ENCODE results near the gene RPS6KA3.
A peak's percentile ranks its signal among the peaks of the same experiment; 100 is the strongest.
"Not testable (repeated sequence)": the region's sequence is repeated elsewhere in the genome, so short reads cannot be mapped to it uniquely, and the experiment has no call there.

Gene RPS6KA3

GRCh38 chrX:20224814-20225487, 41.8 kb downstream of the RPS6KA3 start:
- no peak for FAIRE-seq

GRCh38 chrX:20221902-20222301, 44.8 kb downstream of the RPS6KA3 start:
- DNase-seq (ENCODE audit: insufficient read length, low spot score): no peak
- no peak for FAIRE-seq

More at GRCh38 chrX:20224814-20225487, 41.8 kb downstream of the RPS6KA3 start:
- no peak for DNase-seq (ENCODE audit: insufficient read length, low spot score)

- FAIRE-seq (no peak), DNase-seq (ENCODE audit: insufficient read length, low spot score) (no peak)
These were observed 47.7 kb downstream of the RPS6KA3 start for GRCh38 chrX:20218836-20219505.

- FAIRE-seq (no peak), DNase-seq (ENCODE audit: insufficient read length, low spot score) (no peak)
These were observed 48.8 kb downstream of the RPS6KA3 start for GRCh38 chrX:20217906-20218305.

- DNase-seq (ENCODE audit: insufficient read length, low spot score) (peak; percentile 27), FAIRE-seq (no peak)
These were observed 49.4 kb downstream of the RPS6KA3 start for GRCh38 chrX:20217271-20217670.

GRCh38 chrX:20215565-20215964, 51.1 kb downstream of the RPS6KA3 start:
- no peak for DNase-seq (ENCODE audit: insufficient read length, low spot score)
- FAIRE-seq: no peak

GRCh38 chrX:20212486-20213089, 54.1 kb downstream of the RPS6KA3 start:
- DNase-seq (ENCODE audit: insufficient read length, low spot score): no peak
- no peak for FAIRE-seq

- FAIRE-seq (no peak), DNase-seq (ENCODE audit: insufficient read length, low spot score) (no peak)
These were observed 55.4 kb downstream of the RPS6KA3 start for GRCh38 chrX:20211261-20211786.

GRCh38 chrX:20205927-20206708, 60.6 kb downstream of the RPS6KA3 start:
- DNase-seq (ENCODE audit: insufficient read length, low spot score) (no peak), FAIRE-seq (no peak)

GRCh38 chrX:20204351-20204750, 62.4 kb downstream of the RPS6KA3 start:
- no peak for FAIRE-seq
- DNase-seq (ENCODE audit: insufficient read length, low spot score): no peak

- DNase-seq (ENCODE audit: insufficient read length, low spot score): no peak
- FAIRE-seq: no peak
These were observed 69.0 kb downstream of the RPS6KA3 start for GRCh38 chrX:20197641-20198210.

- no peak for DNase-seq (ENCODE audit: insufficient read length, low spot score)
- FAIRE-seq: no peak
These were observed 77.5 kb downstream of the RPS6KA3 start for GRCh38 chrX:20189171-20189570.

GRCh38 chrX:20181598-20182329, 84.9 kb downstream of the RPS6KA3 start:
- no peak for FAIRE-seq
- no peak for DNase-seq (ENCODE audit: insufficient read length, low spot score)

GRCh38 chrX:20177093-20177492, 89.6 kb downstream of the RPS6KA3 start:
- FAIRE-seq (no peak), DNase-seq (ENCODE audit: insufficient read length, low spot score) (no peak)

GRCh38 chrX:20173856-20174255, 92.9 kb downstream of the RPS6KA3 start:
- no peak for DNase-seq (ENCODE audit: insufficient read length, low spot score)
- FAIRE-seq: no peak

- FAIRE-seq (no peak), DNase-seq (ENCODE audit: insufficient read length, low spot score) (no peak)
These were observed 93.4 kb downstream of the RPS6KA3 start for GRCh38 chrX:20173313-20173712.

- FAIRE-seq (no peak), DNase-seq (ENCODE audit: insufficient read length, low spot score) (no peak)
These were observed 94.8 kb downstream of the RPS6KA3 start for GRCh38 chrX:20171887-20172286.

- DNase-seq (ENCODE audit: insufficient read length, low spot score); FAIRE-seq: not testable (repeated sequence)
These were observed 104.2 kb downstream of the RPS6KA3 start for GRCh38 chrX:20162516-20162915.

- FAIRE-seq (no peak), DNase-seq (ENCODE audit: insufficient read length, low spot score) (no peak)
These were observed 106.8 kb downstream of the RPS6KA3 start for GRCh38 chrX:20159797-20160385.

- no peak for FAIRE-seq
- DNase-seq (ENCODE audit: insufficient read length, low spot score): no peak
These were observed 115.0 kb downstream of the RPS6KA3 start for GRCh38 chrX:20151689-20152088.
